ENCODE measurements around the gene ANKRD53.

Gene ANKRD53

GRCh38 chr2:70974592-70974991 is 3.8 kb upstream of the ANKRD53 start:
- Histone ChIP-seq H3K4me2 (ENCODE audit: low read depth, low read length, poor library complexity, severe bottlenecking) (no peak overlapping the region), H4K20me1 (ENCODE audit: insufficient read depth, low read length, poor library complexity, severe bottlenecking) (no peaks in the 10 kb centered on the region), H3K4me1 (ENCODE audit: insufficient read depth, low read length, poor library complexity, severe bottlenecking) (peaks cover 4% of the 10 kb centered on the region), H3K9me2 (replicated peaks; ENCODE audit: low read depth, low read length) (no peaks in the 10 kb centered on the region), H3K36me3 (ENCODE audit: insufficient read depth, low read length) (no peaks in the 10 kb centered on the region), H3K4me3 (ENCODE audit: low read length, poor library complexity, severe bottlenecking) (no peak overlapping the region), H3F3A (ENCODE audit: low read depth) (no peaks in the 10 kb centered on the region), H3K9me3 (ENCODE audit: insufficient read depth, low read depth, low read length) (no peaks in the 10 kb centered on the region), H3K27me3 (ENCODE audit: insufficient read depth, low read length, poor library complexity, severe bottlenecking) (no peaks in the 10 kb centered on the region), H3K79me2 (ENCODE audit: insufficient read depth, low read length) (no peaks in the 10 kb centered on the region), H3K9ac (ENCODE audit: low read depth, low read length, poor library complexity, severe bottlenecking) (no peak overlapping the region), H2AFZ (ENCODE audit: low read length) (no peak overlapping the region)
- TF ChIP-seq EZH2phosphoT487 (IDR thresholded peaks at IDR 0.05; ENCODE audit: borderline replicate concordance): no peak
- TF ChIP-seq, protein P1, sequence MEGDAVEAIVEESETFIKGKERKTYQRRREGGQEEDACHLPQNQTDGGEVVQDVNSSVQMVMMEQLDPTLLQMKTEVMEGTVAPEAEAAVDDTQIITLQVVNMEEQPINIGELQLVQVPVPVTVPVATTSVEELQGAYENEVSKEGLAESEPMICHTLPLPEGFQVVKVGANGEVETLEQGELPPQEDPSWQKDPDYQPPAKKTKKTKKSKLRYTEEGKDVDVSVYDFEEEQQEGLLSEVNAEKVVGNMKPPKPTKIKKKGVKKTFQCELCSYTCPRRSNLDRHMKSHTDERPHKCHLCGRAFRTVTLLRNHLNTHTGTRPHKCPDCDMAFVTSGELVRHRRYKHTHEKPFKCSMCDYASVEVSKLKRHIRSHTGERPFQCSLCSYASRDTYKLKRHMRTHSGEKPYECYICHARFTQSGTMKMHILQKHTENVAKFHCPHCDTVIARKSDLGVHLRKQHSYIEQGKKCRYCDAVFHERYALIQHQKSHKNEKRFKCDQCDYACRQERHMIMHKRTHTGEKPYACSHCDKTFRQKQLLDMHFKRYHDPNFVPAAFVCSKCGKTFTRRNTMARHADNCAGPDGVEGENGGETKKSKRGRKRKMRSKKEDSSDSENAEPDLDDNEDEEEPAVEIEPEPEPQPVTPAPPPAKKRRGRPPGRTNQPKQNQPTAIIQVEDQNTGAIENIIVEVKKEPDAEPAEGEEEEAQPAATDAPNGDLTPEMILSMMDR (conservative IDR thresholded peaks at IDR 0.05; ENCODE audit: low read length): no peak

DNA sequence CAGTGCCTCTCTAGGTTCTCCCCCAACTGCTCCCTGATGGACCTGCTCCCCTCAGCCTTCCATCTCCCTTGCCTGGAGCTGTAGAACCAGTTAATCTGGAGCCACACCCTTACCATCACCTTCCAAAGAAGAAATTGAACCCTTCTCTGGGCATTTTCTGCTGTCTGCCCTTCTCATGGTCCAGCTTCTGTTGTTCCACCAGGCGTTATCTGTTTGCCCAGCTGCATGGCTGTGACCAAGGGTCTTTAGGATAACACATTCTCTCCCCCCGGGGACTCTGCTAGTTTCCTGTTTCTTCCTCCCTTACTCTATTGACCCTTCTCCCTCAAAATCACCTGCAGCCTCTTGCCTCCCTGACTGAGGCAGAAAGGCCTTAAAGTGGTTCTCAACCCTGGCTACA is 3.2 kb upstream of the ANKRD53 start:
- Histone ChIP-seq H3F3A (ENCODE audit: low read depth) (no peaks in the 10 kb centered on the region), H3K4me1 (ENCODE audit: insufficient read depth, low read length, poor library complexity, severe bottlenecking) (peaks cover 4% of the 10 kb centered on the region), H3K9me2 (replicated peaks; ENCODE audit: low read depth, low read length) (no peaks in the 10 kb centered on the region), H2AFZ (ENCODE audit: low read length) (no peak overlapping the region), H3K79me2 (ENCODE audit: insufficient read depth, low read length) (no peaks in the 10 kb centered on the region), H3K36me3 (ENCODE audit: insufficient read depth, low read length) (no peaks in the 10 kb centered on the region), H3K4me2 (ENCODE audit: low read depth, low read length, poor library complexity, severe bottlenecking) (no peak overlapping the region), H3K27me3 (ENCODE audit: insufficient read depth, low read length, poor library complexity, severe bottlenecking) (no peaks in the 10 kb centered on the region), H4K20me1 (ENCODE audit: insufficient read depth, low read length, poor library complexity, severe bottlenecking) (no peaks in the 10 kb centered on the region), H3K4me3 (ENCODE audit: low read length, poor library complexity, severe bottlenecking) (no peak overlapping the region), H3K9ac (ENCODE audit: low read depth, low read length, poor library complexity, severe bottlenecking) (no peak overlapping the region), H3K9me3 (ENCODE audit: insufficient read depth, low read depth, low read length) (no peaks in the 10 kb centered on the region)
- TF ChIP-seq EZH2phosphoT487 (IDR thresholded peaks at IDR 0.05; ENCODE audit: borderline replicate concordance): no peak
- TF ChIP-seq, protein P1 (conservative IDR thresholded peaks at IDR 0.05; ENCODE audit: low read length): no peak

DNA sequence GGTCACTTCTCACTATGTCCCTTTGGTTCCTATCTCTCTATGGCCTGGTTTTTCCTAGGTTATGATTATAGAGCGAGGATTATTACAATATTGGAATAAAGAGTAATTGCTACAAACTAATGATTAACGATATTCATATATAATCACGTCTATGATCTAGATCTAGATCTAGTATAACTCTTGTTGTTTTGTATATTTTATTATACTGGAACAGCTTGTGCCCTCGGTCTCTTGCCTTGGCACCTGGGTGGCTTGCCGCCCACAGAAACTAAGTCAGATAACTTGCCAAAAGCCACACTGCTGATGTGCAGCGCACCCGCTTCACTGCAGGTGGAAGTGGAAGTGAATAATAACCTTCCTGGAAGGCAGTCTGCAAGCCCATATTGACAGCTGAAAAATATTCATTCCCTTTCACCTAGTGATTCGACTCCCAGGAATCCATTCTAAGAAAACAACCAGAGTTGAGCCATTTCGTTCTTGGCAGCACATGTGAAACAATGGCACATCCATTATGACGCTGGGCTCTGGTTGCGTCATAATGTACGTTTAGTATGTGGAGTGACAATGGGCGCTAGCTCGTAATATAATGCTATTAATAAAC is 725 bp upstream of the ANKRD53 start:
- Histone ChIP-seq H3K9ac (ENCODE audit: low read depth, low read length, poor library complexity, severe bottlenecking) (peak overlapping the region; percentile 67), H3K4me2 (ENCODE audit: low read depth, low read length, poor library complexity, severe bottlenecking) (peak overlapping the region; percentile 61), H4K20me1 (ENCODE audit: insufficient read depth, low read length, poor library complexity, severe bottlenecking) (no peaks in the 10 kb centered on the region), H3K9me2 (replicated peaks; ENCODE audit: low read depth, low read length) (no peaks in the 10 kb centered on the region), H3K79me2 (ENCODE audit: insufficient read depth, low read length) (no peaks in the 10 kb centered on the region), H3F3A (ENCODE audit: low read depth) (no peaks in the 10 kb centered on the region), H3K4me1 (ENCODE audit: insufficient read depth, low read length, poor library complexity, severe bottlenecking) (peaks cover 4% of the 10 kb centered on the region), H3K9me3 (ENCODE audit: insufficient read depth, low read depth, low read length) (no peaks in the 10 kb centered on the region), H3K4me3 (ENCODE audit: low read length, poor library complexity, severe bottlenecking) (peak overlapping the region; percentile 84), H3K36me3 (ENCODE audit: insufficient read depth, low read length) (no peaks in the 10 kb centered on the region), H2AFZ (ENCODE audit: low read length) (no peak overlapping the region), H3K27me3 (ENCODE audit: insufficient read depth, low read length, poor library complexity, severe bottlenecking) (no peaks in the 10 kb centered on the region)
- no peak for TF ChIP-seq EZH2phosphoT487 (IDR thresholded peaks at IDR 0.05; ENCODE audit: borderline replicate concordance)
- TF ChIP-seq, protein P1 (conservative IDR thresholded peaks at IDR 0.05; ENCODE audit: low read length): peak; percentile 37

All from Loucy (cell line).